B cell (primary cell): Measurements from ENCODE around the gene CAPN10.

ENCODE experiments used
- EZH2 ChIP-seq: IDR thresholded peaks from 2 replicates; pipeline ENCODE4 v1.6.1; 2012; ENCODE audit warnings: borderline replicate concordance, low read depth, mild to moderate bottlenecking, moderate library complexity, low read length; ENCODE audit not compliant: insufficient read depth, poor library complexity, severe bottlenecking
- TF ChIP-seq, protein P1 (sequence below): fragments of 200-600 bp; IDR thresholded peaks from one replicate; pipeline ENCODE4 v1.8.0; 2022; ENCODE audit warnings: antibody characterized with exemption, mild to moderate bottlenecking

DNA sequence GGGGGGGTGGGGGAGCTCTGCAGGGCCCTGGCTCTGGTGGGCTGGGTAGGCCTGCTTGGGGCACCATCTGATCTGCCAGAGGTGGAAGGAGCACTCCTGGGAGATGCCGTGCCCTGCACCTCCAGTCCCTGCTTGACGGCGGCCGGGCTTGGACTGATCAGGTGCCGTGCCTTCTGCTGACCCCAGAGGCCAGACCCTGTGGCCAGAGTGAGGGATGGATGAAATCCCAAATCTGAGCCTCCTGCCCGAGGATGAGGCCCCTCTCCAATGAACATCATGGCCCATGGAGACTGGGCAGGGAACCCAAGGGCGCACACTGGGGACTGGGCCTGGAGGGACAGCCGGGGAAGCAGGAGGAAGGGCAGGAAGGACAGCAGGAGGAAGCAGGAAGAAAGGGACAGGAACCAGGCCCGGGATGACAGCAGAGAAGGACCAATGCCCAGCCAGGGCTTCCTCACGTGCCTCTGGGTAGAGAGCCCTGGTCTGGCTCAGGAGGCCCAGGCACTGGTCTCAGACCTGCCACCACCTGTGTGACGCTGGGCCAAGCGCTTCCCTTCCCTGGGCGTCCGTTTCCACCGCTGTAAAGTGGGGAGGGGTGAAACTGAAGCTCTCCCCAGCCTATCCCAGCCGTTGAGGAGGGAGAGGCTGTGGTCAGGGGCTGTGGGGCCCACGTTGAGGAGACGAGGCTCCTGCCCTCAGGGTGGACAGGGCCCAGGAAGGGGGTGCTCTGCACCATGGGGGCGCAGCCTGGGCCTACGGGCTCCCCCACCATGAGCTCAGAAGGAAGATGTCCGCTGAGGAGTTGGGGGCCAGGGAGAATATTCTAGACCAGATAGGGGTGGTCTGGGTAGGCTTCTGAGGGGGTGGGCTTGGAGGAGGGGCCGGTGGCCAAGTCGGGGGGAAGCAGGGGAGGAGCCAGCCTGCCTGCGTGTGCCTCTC, 37.7 kb downstream of the CAPN10 start:
- TF ChIP-seq, protein P1, sequence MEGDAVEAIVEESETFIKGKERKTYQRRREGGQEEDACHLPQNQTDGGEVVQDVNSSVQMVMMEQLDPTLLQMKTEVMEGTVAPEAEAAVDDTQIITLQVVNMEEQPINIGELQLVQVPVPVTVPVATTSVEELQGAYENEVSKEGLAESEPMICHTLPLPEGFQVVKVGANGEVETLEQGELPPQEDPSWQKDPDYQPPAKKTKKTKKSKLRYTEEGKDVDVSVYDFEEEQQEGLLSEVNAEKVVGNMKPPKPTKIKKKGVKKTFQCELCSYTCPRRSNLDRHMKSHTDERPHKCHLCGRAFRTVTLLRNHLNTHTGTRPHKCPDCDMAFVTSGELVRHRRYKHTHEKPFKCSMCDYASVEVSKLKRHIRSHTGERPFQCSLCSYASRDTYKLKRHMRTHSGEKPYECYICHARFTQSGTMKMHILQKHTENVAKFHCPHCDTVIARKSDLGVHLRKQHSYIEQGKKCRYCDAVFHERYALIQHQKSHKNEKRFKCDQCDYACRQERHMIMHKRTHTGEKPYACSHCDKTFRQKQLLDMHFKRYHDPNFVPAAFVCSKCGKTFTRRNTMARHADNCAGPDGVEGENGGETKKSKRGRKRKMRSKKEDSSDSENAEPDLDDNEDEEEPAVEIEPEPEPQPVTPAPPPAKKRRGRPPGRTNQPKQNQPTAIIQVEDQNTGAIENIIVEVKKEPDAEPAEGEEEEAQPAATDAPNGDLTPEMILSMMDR, result no peak
- no peak for TF ChIP-seq EZH2
